Psoas muscle (tissue), 8 donors: Measurements from ENCODE around the gene PDCD1LG2. TPM values are rescaled to one million over a fixed set of nuclear protein-coding genes. Genes with fewer than 3 reads are reported as not detected.
A peak's percentile ranks its signal among the peaks of the same experiment; 100 is the strongest.

Experiments
- ATAC-seq, 4 donors: fragments of 200-7000 bp; cut with Tn5 transposase; one replicate each; pipeline ENCODE4 v1.9.1; 2020; ENCODE audit warnings: moderate library complexity in 3 of 4, mild to moderate bottlenecking in 2 of 4
- DNase-seq, 2 donors: peaks; one replicate each; pipeline ENCODE4 v3.0.0-alpha.2; 2020
- H3K27ac ChIP-seq: fragments of 200-600 bp; one replicate; pipeline ENCODE4 v1.8.0; 2022
- H3K27me3 ChIP-seq, 3 donors: fragments of 200-600 bp in 1 of 3; one replicate each; pipeline versions ENCODE4 v1.6.1 to v1.8.0; 2013 to 2022; ENCODE audit warnings: low read length in 2 of 3, mild to moderate bottlenecking in 2 of 3, moderate library complexity in 1 of 3; ENCODE audit not compliant: insufficient read depth in 3 of 3
- H3K36me3 ChIP-seq, 2 donors: fragments of 200-600 bp in 1 of 2; one replicate each; pipeline versions ENCODE4 v1.6.1 to v1.8.0; 2013 to 2022; ENCODE audit warnings: low read depth in 1 of 2, mild to moderate bottlenecking in 1 of 2, moderate library complexity in 1 of 2; ENCODE audit not compliant: insufficient read depth in 1 of 2
- H3K4me1 ChIP-seq: fragments of 200-600 bp; one replicate; pipeline ENCODE4 v1.8.0; 2022
- H3K4me3 ChIP-seq: fragments of 200-600 bp; one replicate; pipeline ENCODE4 v1.8.0; 2022; ENCODE audit warnings: mild to moderate bottlenecking
- H3K9me3 ChIP-seq: fragments of 200-600 bp; one replicate; pipeline ENCODE4 v1.8.0; 2022
- WGBS, 3 donors: extraction: QIAGEN DNeasy Blood & Tissue Kit; methylation state at CpG; one replicate each; pipeline versions ENCODE4 v1.1.6 to v1.1.7; 2013; 5-methylcytosine and 5-hydroxymethylcytosine counted together
- intact Hi-C, 2 donors: fragments of 100-400 bp; cut with DNase I; formaldehyde crosslinking; loops; one replicate each; pipeline versions ENCODE4 v1.11.0 to v1.14.2; 2022
- polyA plus RNA-seq, 3 donors: library from polyadenylated mRNA; stranded (reverse); fragments of 200-250 nt; gene quantifications; one replicate each; pipeline ENCODE4 v1.2.3, GENCODE V29; 2013
- total RNA-seq, 4 donors: library from RNA; stranded (reverse); fragmentation: NEBNext Ultra II Directional in 2 of 4; extraction: Animal tissue kit (Norgen Biotek cat#: 25700) in 2 of 4; gene quantifications; one replicate each; pipeline versions ENCODE4 v1.2.1 to v1.2.4, GENCODE V29; 2021 to 2023
- TF ChIP-seq, protein P1 (sequence below): fragments of 200-600 bp; IDR thresholded peaks from one replicate; pipeline ENCODE4 v1.8.0; 2022; ENCODE audit warnings: antibody characterized with exemption
- donor health status: healthy with polysubstance abuse.
- donor health status: DM: no; HTN: no; CAD: no; lungs with moderate emphysema.
- donor health status: Bipolar disorder and iron deficiency.
- donor health status: healthy.
- donor health status: DM: yes; HTN: yes; CAD: no.
- donor health status: DM: no; HTN: no; CAD: no.
- donor health status: DM: no; HTN: no; CAD: no.
- donor health status: DM: yes; HTN: yes; CAD: no.

Gene PDCD1LG2
- total and polyA plus RNA-seq, 7 donors = 0.29 to 1.3 (median 0.62) TPM

DNA sequence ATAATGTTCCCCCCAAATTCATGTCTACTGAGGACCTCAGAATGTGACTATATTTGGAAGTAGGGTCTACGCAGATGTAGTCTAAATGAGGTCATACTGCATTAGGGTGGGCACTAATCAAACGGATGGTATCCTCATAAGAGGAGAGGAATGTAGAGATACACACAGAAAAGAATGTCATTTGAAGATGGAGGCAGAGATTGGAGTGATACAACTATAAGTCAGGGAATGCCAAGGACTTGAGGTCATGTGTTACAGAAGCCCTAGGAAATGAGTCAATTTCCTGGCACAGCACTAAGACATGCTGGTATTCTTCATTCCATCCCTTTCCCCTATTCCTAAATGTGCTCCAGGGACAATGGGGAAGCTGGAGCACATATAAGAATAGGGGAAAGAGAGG is 758 bp upstream of the PDCD1LG2 start:
- DNase-seq (no peak), ATAC-seq (peak in 1 of 4 donors; percentile 51)
- WGBS, 3 donors = 60 to 73% (median 62%) methylated on average over 2 of the region's 2 CpGs
- H3K27ac ChIP-seq = peak overlapping the region; percentile 54
- TF ChIP-seq, protein P1, sequence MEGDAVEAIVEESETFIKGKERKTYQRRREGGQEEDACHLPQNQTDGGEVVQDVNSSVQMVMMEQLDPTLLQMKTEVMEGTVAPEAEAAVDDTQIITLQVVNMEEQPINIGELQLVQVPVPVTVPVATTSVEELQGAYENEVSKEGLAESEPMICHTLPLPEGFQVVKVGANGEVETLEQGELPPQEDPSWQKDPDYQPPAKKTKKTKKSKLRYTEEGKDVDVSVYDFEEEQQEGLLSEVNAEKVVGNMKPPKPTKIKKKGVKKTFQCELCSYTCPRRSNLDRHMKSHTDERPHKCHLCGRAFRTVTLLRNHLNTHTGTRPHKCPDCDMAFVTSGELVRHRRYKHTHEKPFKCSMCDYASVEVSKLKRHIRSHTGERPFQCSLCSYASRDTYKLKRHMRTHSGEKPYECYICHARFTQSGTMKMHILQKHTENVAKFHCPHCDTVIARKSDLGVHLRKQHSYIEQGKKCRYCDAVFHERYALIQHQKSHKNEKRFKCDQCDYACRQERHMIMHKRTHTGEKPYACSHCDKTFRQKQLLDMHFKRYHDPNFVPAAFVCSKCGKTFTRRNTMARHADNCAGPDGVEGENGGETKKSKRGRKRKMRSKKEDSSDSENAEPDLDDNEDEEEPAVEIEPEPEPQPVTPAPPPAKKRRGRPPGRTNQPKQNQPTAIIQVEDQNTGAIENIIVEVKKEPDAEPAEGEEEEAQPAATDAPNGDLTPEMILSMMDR = no peak
- H3K36me3 ChIP-seq = no peaks in the 10 kb centered on the region
- H3K27me3 ChIP-seq = no peaks in the 10 kb centered on the region
- H3K4me1 ChIP-seq = peaks cover 21% of the 10 kb centered on the region
- no peaks in the 10 kb centered on the region for H3K9me3 ChIP-seq
- intact Hi-C loops = no loop called here
- H3K4me3 ChIP-seq = no peak overlapping the region

DNA sequence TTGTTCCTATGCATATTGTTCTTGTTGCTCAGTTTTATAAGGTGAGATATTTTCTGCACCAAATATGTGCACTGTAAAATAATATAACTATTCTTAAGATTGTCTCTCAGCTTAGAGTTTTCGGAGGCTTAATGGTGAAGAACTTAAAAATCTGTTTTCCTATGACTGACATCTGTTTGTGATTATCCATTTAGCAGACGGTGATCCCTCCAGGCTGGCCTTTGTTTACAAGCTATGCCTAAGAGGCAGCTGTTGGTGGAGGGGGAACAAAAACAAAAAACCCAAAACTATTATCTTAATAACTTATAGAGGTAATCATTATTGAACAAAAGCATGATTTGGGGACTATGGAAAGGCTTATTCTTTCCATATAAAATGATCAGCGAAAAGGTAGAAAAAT is 658 bp downstream of the PDCD1LG2 start:
- H3K27ac ChIP-seq = no peak overlapping the region
- peak overlapping the region; percentile 55 for H3K4me3 ChIP-seq
- H3K27me3 ChIP-seq = no peaks in the 10 kb centered on the region
- peaks cover 21% of the 10 kb centered on the region for H3K4me1 ChIP-seq
- no peak for DNase-seq
- intact Hi-C loops = loop anchor here (5.0 to 10.0 kb wide), 2 partner anchors 59 to 64 kb away; partner anchors contain the start of gene CD274 (in 2 of the 2)
- ATAC-seq = no peak
- H3K36me3 ChIP-seq = no peaks in the 10 kb centered on the region
- 68 to 80% (median 70%) methylated on average over 3 of the region's 3 CpGs for WGBS, 3 donors
- H3K9me3 ChIP-seq = no peaks in the 10 kb centered on the region
- TF ChIP-seq, protein P1 = no peak

GRCh38 chr9:5511476-5511875 is 1.1 kb downstream of the PDCD1LG2 start:
- ATAC-seq (no peak), DNase-seq (no peak)
- Histone ChIP-seq H3K4me1 (peaks cover 24% of the 10 kb centered on the region), H3K4me3 (peak overlapping the region; percentile 55), H3K27ac (no peak overlapping the region), H3K27me3 (no peaks in the 10 kb centered on the region), H3K36me3 (no peaks in the 10 kb centered on the region), H3K9me3 (no peaks in the 10 kb centered on the region)
- 11 to 22% (median 15%) methylated on average over 1 of the region's 1 CpG for WGBS, 3 donors
- intact Hi-C loops = loop anchor here (5.0 to 10.0 kb wide), 2 partner anchors 59 to 63 kb away; partner anchors contain the start of gene CD274 (in 2 of the 2)
- TF ChIP-seq, protein P1 = no peak

DNA sequence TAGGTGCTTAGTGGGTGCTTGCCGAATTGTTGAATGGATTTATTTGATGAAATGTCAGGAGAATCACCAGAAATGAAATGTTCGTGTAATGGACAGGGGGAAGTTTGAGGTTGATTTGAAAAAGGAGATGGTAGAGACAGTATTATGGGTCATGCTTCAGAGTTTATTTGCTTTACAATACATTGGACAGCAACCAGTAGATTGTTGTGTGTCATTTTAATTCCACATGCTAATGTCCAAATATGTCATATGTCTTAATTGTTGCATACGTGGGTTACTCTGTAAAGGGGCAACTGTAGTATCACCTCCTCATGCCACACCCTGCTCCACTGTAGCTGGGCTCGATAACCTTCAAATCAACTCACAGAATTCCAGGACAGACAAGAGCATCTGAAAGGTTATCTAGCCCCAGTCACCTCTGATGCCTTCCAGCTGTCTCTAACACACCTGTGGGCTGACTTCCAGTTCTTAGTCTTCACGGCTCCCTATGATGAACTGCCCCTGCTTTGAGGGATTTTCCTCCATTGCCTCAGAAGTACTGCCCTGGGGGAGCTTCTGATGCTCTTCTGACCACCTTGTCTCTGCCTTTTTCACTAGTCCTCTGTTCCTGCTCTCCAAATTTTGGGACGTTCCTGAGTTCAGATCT is 1.7 kb downstream of the PDCD1LG2 start:
- intact Hi-C loops = loop anchor here (5.0 to 10.0 kb wide), 2 partner anchors 60 to 63 kb away; partner anchors contain the start of gene CD274 (in 2 of the 2)
- TF ChIP-seq, protein P1 = no peak
- peak overlapping the region; percentile 55 for H3K4me3 ChIP-seq
- peaks cover 29% of the 10 kb centered on the region for H3K4me1 ChIP-seq
- H3K27me3 ChIP-seq = no peaks in the 10 kb centered on the region
- ATAC-seq = no peak
- 81 to 92% (median 86%) methylated on average over 6 of the region's 6 CpGs for WGBS, 3 donors
- no peak overlapping the region for H3K27ac ChIP-seq
- DNase-seq = no peak
- no peaks in the 10 kb centered on the region for H3K36me3 ChIP-seq
- H3K9me3 ChIP-seq = no peaks in the 10 kb centered on the region
